Pons (tissue), 1 donor: ENCODE measurements around the gene ILF3.

Source experiments
- DNase-seq: peaks from one replicate; pipeline ENCODE4 v3.0.0-alpha.2; 2016; ENCODE audit warnings: low spot score

Gene ILF3

DNA sequence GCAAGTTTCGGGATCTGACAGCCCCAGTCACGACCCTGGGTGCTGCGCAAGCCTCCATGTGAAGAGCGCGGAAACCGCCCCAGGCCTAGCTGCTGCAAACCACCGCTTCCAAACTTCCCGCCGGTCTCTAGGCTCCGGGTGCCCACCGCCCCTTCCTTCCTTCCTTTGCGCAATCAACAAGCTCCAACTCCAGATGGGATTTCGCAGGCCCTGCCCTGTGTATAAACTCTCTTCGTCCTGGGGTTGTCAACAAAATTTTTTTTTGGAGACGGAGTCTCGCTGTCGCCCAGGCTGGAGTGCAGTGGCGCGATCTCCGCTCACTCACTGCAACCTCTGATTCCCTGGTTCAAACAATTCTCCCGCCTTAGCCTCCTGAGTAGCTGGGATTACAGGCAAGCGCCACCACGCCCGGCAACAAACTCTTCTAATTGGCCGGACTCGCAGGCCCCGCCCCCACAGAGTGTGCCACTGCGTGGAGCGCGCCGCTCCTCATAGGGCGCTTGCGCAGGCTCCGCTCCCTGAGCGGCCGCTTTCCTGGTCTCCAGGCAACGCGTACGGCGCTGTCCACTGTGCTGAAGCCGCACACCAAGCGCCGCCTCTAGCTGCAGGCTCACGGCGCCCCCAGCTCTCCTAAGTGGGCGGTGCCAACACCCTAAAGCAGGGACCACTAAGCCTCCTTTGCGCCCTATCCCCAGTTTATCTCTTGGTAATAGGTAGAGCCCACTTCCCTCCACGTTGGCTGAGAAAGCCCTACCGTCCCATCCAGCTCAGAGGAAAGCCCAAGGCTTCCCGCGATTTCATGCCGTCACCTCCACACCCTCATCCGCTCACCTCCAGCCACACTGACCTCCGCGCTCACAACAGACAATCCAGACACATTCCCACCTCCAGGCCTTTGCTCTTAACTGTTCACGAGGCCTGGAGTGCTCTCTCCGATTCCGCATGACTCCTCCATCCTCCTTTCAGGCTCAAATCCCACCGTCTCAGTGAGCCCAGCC is 41.6 kb downstream of the ILF3 start:
- DNase-seq = peak; percentile 83

DNA sequence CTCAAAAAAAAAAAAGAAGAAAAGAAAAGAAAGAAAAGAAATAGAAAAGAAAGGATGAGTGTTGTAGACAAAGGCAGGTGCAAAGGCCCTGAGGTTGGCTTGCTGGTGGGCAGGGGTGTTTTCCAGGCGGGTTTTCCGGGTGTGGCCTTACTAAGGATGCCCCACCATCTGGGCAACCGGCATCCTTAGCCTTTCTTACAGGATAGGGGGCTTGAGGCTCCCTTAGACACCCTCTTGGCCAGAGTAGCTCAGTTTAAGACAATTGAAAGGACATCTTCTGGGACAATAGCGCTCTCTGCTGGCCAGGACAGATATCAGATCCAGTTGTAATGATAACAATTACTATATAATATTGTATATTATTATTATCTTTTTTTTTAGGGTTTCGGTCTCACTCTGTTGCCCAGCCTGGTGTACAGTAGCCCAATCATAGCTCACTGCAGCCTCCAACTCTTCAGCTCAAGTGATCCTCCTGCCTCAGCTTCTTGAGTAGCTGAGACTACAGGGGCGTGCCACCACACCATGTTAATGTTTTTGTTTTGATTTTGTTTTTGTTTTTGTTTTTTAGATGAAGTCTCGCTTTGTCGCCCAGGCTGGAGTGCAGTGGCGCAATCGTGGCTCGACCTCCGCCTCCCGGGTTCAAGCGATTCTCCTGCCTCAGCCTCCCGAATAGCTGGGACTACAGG is 45.6 kb downstream of the ILF3 start:
- no peak for DNase-seq

DNA sequence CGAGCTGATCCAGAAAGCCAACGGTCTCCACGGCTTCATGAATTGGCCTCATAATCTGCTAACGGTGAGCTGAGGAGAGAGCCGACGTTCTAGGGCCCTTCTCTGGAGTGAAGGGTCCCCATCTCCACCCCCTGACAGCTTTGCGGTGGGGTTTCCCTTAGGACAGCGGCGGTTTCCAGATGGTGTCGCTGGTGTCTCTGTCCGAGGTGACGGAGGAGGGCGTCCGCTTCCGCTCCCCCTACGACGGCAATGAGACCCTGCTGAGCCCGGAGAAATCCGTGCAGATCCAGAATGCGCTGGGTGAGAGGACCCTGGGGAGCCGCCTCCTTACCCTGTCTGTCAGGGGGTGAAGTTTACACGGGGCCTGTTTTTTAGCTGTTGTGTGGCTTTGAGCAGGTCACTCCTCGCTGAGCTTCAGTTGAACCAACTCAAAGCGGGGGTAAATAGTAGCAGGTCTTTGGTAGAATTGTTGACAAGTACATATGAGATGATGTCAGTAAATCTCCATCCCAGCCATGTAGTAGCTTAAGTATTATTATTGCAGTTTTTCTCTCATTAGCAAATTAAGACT is 47.9 kb downstream of the ILF3 start:
- DNase-seq = no peak

DNA sequence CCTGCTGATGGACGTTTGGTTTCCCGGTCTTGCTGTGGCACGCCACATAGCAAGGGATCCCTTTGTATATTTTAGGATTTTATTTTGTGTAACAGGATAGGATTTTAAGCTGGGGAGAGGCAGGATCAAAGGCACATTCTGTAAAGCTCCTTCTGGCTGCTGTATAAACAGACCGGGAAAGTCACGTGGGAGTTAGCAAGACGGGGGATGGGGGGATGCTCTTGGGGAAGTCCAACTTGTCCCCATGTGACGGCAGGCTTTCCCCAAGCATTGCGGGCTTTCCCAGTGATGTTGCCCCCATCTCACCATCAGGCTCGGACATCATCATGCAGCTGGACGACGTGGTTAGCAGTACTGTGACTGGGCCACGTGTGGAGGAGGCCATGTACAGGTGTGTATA is 52.8 kb downstream of the ILF3 start:
- no peak for DNase-seq

GRCh38 chr19:10707440-10707839 is 53.3 kb downstream of the ILF3 start:
- DNase-seq = no peak

DNA sequence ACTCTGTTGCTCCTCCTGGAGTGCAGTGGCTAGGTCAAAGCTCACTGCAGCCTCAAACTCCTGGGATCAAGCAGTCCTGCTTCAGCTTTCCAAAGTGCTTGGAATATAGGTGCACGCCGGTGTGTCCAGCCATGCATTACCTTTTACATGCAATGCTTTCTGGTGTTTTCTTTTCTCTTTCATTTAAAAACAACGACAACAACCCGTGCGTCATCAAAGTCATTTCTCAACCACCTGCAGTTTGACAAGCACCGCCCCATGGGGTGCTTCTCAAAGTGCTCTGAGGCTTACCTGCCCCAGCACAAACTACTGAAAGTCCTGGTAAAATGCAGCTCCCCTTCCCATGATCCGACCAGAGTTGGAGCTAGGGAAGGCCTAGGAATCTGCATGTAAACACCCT is 54.1 kb downstream of the ILF3 start:
- DNase-seq = no peak

DNA sequence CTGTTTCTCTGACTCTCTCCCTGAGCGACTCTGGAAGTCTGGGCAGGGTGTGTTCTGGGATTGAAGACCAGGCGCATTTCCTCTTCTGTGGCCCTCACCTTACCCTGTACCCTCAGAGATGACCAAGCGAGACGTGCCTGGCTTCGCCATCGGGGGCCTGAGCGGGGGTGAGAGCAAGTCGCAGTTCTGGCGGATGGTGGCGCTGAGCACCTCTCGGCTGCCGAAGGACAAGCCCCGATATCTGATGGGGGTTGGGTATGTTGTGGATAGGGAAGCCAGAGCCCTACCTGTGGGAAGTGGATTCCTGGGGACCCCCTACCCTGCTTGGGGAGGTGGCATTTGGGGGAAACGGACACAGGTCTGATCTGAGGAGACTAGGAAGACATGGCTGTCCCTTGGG is 57.9 kb downstream of the ILF3 start:
- no peak for DNase-seq

GRCh38 chr19:10712754-10713153 is 58.6 kb downstream of the ILF3 start:
- no peak for DNase-seq

DNA sequence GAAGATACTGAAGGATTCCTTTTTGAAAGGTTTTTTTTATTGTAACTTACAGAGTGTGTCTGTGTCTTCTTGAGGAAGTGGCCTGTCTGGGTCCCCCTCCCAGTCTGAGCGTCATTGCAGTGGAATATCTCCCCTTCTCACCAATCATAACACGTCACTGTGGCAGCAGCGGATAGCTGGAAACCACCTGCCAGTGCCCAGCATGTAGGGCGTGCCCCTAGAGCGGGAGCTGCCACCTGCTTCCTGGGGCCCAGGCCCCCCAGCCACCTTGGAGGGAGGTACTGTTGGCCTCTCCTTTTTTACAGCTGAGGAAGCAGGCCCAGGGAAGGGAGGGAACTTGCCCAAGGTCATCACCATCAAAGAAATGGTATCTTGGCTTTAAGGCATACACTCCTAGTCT is 59.2 kb downstream of the ILF3 start:
- no peak for DNase-seq

GRCh38 chr19:10717054-10717355 is 62.9 kb downstream of the ILF3 start:
- no peak for DNase-seq

- peak; percentile 100 for DNase-seq
Observed at GRCh38 chr19:10717356-10718204, 63.4 kb downstream of the ILF3 start, which contains the start of gene DNM2. Gene DNM2 (plus strand): TSS chr19:10718079. CDS start chr19:10718243, 164 bp downstream.

DNA sequence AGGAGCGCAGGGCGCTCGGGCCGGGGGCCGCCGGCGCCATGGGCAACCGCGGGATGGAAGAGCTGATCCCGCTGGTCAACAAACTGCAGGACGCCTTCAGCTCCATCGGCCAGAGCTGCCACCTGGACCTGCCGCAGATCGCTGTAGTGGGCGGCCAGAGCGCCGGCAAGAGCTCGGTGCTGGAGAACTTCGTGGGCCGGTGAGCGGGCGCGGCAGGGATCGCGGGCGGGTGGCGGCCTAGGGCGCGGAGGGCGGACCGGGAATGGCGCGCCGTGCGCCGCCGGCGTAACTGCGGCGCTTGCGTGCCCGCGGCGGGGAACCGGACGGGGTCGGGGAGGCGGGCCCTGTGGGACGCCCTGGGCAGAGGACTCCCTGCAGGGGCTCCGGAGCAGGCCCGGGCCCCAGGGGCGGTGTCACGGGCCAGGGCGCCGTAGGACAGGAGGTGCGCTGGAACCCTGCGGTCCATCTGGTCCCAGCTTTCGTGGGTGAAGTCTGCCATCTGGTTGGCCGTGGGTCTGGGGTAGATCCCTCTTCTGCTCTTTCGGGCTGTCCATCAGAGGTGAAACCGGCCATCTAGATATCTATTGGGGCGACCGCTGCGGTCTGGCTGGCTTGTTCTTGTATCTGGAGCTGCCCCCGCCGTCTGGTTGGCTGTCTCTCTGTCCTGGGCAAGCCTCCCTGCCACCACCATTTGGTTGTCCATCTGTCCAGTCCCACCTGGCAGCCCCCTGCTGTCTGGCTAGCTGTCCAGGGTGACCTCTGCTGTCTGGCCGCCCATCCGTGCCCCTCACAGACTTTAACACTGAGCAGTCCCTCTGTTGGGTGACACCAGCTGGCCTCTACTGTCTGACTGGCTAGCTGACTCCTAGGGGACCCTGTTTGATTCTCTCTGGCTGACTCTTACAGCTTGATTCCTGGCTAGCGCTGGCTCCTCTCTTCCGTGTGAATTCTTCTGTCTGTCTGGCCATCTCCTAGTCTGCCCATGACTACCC is 64.4 kb downstream of the ILF3 start:
- DNase-seq = no peak

GRCh38 chr19:10719466-10719961 is 65.4 kb downstream of the ILF3 start:
- no peak for DNase-seq

DNA sequence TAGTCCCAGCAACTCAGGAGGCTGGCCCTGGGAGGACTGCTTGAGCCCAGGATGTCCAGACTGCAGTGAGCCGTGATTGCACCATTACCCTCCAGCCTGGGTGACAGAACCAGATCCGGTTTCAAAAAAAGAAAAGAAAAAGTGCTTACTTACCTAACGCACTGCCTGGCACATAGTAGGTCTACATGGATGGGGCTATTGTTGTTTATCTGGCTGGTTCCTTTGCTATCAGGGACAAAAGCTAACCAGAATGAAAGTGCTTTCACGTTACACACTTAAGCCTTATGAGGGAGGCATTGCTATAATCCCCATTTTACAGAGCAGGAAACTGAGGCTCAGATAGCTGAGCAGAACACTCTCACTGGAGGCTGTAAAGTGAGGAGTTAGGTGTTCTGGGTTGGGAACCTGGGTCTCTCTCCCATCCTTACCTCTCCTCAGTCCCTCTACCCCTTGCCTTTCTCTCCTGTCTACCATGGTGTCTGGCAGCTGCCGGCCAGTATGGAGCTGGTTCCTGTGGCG is 66.5 kb downstream of the ILF3 start:
- DNase-seq = no peak

GRCh38 chr19:10723591-10723990 is 69.4 kb downstream of the ILF3 start:
- no peak for DNase-seq

DNA sequence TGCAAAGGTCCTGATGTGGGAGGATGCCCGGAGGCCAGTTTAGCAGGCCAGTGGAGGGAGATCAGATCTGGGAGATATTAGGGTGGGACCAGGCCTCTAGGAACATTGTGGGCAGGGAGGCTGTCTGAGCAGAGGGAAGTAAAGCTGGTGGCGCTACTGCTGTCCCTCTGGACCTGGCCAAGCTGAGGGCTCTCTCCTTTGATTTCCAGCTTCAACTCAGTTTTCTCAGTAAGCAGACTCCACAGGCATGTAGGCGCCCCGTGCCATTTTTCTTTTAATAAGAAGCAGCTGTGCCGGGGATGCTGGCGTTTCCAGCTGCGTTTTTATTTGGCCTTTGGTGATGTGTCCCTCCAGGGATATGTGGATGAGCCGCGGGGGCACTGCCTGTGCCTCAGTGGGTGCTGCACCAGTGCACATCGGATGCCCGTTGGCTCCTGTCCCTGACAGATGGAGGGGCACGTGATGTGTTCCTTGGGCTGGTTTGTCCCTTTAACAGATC is 70.5 kb downstream of the ILF3 start:
- DNase-seq = no peak

GRCh38 chr19:10725415-10725814 is 71.3 kb downstream of the ILF3 start:
- DNase-seq = no peak

- DNase-seq = no peak
Observed at GRCh38 chr19:10726268-10726667, 72.1 kb downstream of the ILF3 start.

- no peak for DNase-seq
Observed at GRCh38 chr19:10727685-10728201, 73.6 kb downstream of the ILF3 start.

DNA sequence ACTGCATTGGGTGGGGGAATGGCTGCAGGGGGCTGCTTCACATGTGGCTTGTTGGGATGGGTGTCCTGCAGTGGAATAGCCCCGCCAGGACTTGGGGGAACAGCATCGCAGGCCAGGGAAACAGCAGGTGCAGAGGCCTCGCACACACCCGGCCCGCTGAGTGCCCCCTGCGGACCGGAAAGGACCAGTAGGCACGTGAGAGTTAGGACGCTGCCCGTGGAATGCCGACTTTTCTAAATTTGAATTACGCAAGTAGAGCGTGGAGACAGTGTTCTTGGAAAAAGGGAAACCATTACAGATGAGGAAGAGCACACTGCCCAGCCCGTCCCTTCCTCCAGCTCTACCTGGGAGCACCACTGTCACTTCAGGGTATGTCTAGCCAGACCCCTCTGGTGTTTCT is 75.3 kb downstream of the ILF3 start:
- DNase-seq = no peak
